C1 segment of cervical spinal cord (tissue), 14 donors: ENCODE data around the gene ISLR2.
A peak's percentile ranks its signal among the peaks of the same experiment; 100 is the strongest.

Experiments used
- DNase-seq, 14 donors: peaks; one replicate each; lab custom pipeline; 2025; lab: John Stamatoyannopoulos, UW

The ISLR2 gene

GRCh38 chr15:74176262-74177214 lies 46.2 kb downstream of the ISLR2 start:
- no peak for DNase-seq

- DNase-seq = no peak
These were observed 48.1 kb downstream of the ISLR2 start for GRCh38 chr15:74178326-74179100.

GRCh38 chr15:74179101-74179841 lies 48.9 kb downstream of the ISLR2 start:
- peak in 4 of 14 donors; percentile 4 to 78 (median 8) for DNase-seq

GRCh38 chr15:74179983-74180880 lies 49.8 kb downstream of the ISLR2 start:
- DNase-seq = no peak

- no peak for DNase-seq
These were observed 50.7 kb downstream of the ISLR2 start for GRCh38 chr15:74180881-74181602.

GRCh38 chr15:74182131-74182530 lies 51.7 kb downstream of the ISLR2 start:
- no peak for DNase-seq

GRCh38 chr15:74184582-74185091 lies 54.3 kb downstream of the ISLR2 start:
- DNase-seq = no peak

- DNase-seq = no peak
These were observed 55.4 kb downstream of the ISLR2 start for GRCh38 chr15:74185710-74186348.
